ENCODE data around the gene RTP2.
A peak's percentile ranks its signal among the peaks of the same experiment; 100 is the strongest.

Gene RTP2

DNA sequence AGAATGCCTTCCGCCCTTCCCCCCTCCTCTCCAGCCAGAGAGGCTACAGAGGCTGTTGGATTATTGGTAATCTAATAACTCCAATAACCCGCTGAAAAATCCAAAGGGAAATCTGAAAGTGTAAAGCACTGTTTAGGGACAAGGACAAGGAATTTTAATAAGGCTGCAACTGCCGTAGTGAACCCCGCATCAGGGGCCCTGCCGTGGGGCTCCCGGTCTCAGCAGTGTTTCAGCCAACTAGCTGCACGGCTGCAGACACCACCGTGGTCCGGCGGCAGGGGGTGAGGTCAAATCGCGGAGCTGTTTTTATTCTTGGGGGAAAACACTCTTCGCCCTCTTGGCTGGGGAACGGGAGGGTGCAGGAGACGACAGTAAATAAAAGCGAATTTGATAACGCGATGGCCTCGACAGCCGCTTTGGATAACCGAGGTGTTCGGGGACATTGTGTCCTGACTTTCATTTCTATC lies 36.8 kb upstream of the RTP2 start:
- no peak for DNase-seq (ENCODE audit: extremely low read depth in 1 of 2, low read depth in 1 of 2)

DNA sequence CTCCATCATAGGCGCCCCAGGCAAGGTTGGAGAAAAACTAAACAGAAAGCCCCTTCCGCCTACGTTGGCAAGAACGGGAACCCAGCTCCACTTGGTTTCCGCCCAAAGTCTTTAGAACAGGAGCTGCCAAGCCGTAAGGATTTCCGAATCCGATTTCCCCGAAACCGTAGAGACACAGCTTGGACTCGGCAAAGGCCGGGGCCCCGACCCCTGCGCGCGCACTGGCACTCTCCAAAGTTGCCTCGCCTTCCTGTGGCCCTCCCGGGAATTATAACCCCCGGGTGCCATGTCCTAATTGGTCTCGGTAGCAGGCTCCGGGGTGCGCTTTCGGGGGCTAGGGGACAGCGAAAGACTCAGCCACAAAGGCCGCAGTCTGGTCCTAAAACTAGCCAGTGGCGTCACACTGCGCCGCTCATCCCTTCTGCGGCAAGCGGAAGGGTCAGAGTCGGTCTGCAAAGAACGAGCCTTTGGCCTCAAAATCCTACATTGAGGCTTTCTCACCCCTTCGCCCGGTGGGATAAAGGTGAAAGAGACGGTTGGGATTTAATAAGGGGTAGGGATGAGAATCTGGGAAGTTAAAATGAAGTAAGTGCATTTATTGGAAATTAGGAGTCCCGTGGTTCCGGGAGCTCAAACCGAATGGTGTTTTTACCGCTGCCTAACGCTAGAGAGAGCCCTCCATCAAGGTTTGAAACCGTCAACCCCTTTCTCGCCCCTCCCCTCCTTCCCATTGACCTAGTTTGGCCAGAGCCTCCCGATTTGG lies 36.2 kb upstream of the RTP2 start:
- DNase-seq (ENCODE audit: extremely low read depth in 1 of 2, low read depth in 1 of 2) = peak; percentile 23 to 51

DNA sequence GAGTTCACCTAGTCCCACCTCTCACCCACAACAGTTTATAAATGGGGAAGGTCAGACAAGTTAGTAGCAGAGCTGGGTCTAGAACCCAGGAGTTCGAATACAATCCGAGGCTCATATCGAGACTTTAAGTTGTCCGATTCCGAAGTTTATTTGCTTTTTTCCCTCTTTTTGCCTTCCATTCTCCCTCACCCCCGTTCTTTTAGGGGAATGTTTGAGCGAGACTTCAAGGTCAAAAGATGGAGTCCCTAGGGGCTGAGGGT lies 35.6 kb upstream of the RTP2 start:
- no peak for DNase-seq (ENCODE audit: extremely low read depth in 1 of 2, low read depth in 1 of 2)

DNA sequence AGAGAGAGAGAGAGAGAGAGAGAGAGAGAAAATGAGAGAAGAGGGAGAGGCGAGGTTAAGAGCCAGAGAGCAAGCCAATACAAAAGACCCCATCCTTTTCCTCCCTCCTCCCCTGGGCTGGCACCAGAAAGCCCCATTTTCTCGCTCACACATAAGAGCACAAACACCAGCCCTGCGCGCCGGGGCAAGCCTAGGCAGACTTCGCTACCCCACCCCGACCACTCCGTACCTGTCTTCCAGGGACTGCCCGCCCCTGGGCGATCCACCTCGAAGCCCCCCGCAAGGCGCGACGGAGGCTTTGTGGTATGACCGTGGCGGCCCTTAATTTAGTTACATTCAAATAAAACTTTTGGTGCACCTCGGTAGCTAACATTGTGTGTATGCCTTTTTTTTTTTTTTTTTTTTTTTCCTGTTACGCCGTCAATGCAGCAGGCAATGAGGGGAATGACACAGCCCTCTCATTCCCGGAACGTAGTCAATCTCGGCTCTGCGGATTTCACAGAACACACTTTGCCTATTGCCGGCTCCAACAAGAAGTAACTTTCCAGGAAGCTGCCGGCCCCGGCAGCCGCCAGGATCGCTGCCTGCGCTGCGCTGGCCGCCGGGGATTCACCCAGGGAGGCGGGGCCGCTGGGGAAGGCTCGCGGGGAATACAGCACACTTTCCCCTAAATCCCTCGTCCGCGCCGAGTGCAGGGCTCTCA lies 35.2 kb upstream of the RTP2 start:
- peak; percentile 32 to 38 for DNase-seq (ENCODE audit: extremely low read depth in 1 of 2, low read depth in 1 of 2)

DNA sequence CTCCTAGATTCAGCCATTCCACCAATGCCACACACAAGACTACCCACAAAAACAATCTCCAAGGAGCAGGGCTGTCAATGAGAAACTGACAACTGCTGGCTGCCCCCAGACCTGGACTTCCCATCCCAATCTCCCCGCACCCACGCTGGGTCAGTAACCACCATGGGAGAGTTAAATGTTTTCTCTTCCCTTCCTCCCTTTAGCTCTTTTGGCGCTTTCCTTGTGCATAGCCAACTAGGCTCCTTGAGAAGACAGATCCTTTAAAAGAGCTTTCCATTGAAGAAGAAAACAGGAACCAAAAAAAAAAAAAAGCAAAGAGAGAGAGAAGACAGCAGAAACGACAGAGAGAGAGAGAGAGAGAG lies 34.6 kb upstream of the RTP2 start:
- no peak for DNase-seq (ENCODE audit: extremely low read depth in 1 of 2, low read depth in 1 of 2)

DNA sequence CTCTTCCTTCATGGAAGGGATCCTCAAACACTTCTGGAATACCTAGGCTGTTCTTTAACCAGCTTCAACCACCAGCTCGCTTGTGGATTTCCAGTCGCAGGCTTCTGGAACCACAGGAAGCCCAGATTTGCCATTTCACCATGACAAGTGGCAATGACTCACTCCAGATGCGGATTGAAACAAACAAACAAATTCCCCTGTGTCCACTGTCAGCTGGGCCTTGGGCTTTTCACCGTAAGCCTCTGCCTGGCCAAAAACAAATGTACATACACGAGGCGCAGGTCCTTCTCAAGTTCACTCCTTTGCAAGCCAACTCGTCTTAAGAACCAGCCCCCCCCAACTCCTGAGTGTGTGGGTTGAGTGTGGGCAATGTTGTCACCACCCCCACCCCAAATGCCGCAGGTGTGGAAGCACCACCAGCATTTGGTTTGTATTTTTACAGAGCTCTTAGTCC lies 34.1 kb upstream of the RTP2 start:
- DNase-seq (ENCODE audit: extremely low read depth in 1 of 2, low read depth in 1 of 2) = no peak

DNA sequence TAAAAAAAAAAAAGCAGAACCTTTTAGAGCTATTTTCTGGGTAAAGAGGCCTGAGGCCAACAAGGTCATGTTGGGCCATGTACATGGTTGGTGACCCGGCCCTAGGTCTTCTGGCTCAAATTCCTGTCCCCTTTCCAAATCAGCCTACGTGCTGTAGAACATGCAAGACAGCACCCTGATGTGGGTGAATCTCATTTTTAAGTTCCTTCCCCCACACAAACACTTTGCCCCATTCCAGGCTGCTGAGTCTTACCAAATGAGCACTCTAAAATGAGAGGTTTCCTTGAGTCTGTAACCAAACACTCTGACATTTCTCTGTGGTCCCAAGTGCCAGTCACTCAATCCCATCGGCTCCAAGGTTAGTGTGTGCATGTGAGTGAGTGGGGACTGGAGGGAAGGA lies 33.5 kb upstream of the RTP2 start:
- no peak for DNase-seq (ENCODE audit: extremely low read depth in 1 of 2, low read depth in 1 of 2)

DNA sequence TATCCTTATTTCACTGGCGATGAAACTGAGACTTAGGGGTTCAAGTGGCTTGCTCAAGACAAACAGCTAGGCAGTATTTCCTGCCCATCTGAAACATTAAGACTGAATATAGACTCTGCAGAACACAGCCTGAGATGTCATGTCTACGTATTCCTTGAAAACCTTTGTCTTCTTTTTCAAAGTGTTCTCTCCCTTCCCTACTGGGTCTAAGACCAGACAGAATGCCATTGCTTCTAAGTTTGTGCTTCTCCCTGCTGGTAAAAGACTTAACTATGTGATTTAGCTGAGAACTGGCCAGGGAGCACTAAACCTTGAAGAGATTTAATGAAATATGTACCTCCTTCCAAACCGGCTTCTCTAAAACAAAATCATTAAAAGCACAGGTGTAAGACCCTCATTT lies 33.0 kb upstream of the RTP2 start:
- no peak for DNase-seq (ENCODE audit: extremely low read depth in 1 of 2, low read depth in 1 of 2)

DNA sequence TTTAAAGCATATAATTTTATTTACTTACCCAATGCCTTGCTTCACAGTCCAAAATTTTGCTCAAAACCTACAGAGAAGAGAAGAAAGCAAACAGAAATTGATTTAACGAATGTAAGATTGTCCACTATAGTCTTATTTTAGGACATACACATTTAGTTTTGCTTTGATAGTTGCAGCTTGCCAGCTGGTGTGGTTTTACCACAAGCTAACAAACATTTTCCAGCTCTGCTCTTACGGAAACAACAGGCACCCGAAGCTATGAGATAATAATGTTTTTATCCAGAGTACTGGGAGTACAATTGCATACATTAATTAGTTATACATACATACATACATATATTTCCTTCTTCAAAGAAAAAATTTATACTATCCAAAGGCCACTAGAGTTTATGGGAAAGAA lies 32.5 kb upstream of the RTP2 start:
- DNase-seq (ENCODE audit: extremely low read depth in 1 of 2, low read depth in 1 of 2) = no peak

DNA sequence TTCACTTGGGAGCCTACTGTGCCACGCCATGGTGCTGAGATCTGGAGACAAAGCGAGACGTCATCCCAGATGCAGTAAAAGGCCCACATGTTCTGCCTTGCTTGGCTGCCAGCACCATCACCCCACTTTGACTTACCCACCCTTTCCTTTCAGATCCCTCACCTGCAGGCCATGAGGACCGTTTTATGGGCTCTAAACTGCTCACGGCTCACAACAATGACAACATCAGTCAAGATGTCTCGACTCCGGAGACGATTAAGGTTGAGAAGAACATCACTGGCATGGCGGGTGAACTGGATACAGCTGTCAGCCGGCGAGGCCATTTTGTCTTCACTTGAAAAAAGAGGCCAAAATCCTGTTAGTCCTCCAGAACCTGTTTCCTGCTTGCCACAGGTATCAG lies 31.0 kb upstream of the RTP2 start:
- no peak for DNase-seq (ENCODE audit: extremely low read depth in 1 of 2, low read depth in 1 of 2)

DNA sequence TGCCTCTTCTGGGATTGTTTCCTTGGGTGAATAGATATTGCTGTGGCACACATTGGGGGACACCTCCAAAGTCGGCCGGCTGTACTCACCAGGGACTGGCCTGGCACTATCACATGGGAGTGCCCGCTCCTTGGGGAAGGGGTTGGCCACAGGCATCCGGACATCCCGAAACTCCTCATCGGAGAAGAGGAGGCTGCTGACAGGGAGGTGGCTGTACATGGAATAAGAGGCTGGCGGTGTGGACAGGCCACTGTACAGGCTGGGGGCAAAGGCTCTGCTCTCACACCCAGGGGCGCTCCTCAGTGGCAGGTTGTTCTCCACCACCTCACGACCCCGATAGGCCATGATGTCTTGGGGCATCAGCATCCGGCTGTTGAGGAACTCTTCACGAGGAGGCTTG lies 27.2 kb upstream of the RTP2 start:
- no peak for DNase-seq (ENCODE audit: extremely low read depth in 1 of 2, low read depth in 1 of 2)

DNA sequence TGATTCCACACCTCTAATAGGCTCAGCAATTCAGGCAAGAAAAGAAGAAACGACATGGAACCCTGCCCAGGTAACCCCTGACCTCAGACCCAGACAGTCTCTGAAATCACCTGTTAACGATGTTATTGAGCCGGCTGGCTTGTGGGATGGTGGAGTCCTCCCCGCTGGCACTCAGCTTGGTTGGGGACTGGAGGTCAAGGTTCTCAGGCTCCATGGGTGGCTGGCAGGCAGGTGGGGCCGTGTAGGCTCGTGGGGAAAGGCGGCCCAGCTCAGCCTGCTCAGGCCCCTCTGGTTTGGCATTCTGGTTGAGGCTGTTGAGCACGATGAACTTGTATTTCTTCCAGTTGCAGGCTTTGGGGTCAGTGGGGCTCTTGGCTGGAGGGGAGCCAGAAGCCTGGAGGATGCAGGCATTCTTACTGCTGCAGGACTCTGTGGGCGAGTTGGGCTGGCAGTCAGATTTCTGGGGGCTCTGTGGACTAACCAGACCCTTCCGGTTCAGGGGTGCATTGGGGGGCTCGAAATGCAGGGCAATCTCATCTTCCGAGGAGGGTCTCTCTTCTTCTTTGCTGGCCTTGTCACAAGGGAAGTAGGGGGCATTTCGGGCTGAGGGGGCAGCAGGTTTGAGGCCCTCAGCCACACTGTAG lies 26.7 kb upstream of the RTP2 start:
- DNase-seq (ENCODE audit: extremely low read depth in 1 of 2, low read depth in 1 of 2) = no peak

DNA sequence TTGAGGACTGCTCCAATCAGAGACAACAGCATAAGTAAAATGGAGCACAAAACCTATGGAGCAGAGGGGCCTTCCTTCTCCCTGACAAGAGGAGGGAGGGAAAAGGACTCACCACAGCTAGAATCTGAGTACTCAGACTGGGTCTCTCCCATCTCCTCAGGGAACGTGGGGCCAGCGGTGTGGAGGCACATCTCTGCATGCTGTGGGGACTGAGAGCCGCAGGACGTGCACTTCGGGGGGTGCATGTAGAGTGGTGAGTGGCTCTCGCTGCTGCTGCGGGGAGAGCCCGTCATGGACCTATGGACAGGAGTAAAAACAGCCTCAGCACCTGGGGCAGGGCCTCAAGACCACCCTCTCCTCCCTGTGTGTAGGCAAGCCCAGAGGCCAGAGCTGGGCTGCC lies 25.9 kb upstream of the RTP2 start:
- no peak for DNase-seq (ENCODE audit: extremely low read depth in 1 of 2, low read depth in 1 of 2)

DNA sequence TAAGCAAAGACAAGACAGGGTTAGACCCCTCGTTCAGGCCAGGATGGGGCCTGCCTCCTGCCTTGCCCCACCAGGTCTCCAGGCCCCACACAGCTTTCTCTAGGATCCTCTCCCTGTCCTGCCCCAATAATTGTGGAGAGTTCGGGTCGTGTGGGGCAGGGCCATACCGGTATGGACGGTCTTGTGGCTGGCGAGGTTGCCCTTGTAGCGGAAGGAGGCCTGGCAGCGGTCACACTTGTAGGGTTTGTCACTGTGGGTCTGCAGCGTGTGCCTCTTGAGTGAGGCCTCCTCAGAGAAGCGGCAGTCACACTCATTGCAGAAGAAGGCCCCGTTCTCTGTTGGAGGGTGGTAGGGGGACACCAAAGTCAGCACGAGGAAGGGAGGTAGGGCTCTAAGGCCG lies 24.2 kb upstream of the RTP2 start:
- no peak for DNase-seq (ENCODE audit: extremely low read depth in 1 of 2, low read depth in 1 of 2)

DNA sequence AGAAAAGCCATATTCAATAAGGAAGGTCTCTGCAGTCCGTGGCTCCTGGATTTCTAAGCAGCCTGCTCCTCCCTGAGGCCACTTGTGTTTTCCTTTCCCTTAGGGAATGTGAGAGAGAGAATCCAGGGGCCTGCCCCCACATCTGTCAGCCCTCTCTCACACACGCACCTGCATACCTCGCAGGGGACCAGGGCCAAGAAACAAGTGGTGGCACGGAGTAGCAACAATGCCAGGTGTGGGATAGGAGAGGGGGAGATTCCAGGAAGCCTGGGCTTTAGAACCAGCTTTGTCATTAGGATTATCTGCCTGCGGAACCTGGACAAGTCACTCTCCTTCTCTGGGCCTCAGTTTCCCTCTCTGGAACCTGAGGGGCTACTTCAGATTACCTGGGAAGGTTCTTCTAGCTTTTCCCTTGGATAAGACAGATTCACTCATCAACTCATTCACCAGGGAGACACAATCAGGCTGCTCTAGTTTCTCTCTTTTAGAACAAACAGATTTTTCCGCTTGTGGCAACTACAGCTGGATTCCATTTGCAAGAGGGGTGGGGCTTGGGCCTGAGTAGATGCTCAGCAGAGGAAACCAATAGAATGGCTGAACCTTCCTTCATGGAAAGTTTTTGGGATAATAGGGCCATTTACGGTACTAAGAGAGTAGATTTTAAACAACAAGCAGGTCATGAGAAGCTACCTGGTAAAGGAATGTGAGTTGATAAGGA lies 23.5 kb upstream of the RTP2 start:
- no peak for DNase-seq (ENCODE audit: extremely low read depth in 1 of 2, low read depth in 1 of 2)

DNA sequence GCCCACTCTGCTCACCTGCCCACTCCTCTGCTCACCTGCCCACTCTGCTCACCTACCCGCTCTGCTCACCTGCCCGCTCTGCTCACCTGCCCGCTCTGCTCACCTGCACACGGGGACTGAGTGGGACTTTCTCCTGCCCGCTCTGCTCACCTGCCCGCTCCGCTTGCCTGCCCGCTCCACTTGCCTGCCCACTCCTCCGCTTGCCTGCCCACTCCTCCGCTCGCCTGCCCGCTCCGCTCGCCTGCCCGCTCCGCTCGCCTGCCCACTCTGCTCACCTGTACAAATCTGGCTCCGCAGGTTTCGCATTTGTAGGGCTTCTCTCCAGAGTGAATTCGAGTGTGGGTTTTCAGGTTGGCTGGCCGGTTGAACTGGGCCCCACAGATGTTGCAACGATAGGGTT lies 22.9 kb upstream of the RTP2 start:
- DNase-seq (ENCODE audit: extremely low read depth in 1 of 2, low read depth in 1 of 2) = no peak

DNA sequence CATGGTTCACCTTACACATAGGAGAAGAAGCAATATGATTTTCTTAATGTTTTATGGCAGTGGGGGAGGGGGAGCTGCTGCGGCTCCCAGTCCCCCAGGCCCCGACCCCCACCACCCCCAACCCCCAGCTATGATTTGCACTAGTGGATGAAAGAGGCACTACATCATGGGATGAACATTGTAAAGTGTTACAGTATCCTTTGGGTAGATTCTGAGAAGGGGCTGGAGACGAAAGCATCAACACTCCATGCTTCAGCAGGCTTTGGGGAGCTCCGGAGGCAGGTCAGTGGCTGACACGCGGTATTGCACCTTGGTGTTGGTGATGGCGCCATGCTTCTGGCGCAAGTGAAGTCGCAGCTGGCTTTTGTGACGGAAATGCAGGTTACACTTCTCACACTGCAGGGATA lies 19.9 kb upstream of the RTP2 start:
- no peak for DNase-seq (ENCODE audit: extremely low read depth in 1 of 2, low read depth in 1 of 2)

DNA sequence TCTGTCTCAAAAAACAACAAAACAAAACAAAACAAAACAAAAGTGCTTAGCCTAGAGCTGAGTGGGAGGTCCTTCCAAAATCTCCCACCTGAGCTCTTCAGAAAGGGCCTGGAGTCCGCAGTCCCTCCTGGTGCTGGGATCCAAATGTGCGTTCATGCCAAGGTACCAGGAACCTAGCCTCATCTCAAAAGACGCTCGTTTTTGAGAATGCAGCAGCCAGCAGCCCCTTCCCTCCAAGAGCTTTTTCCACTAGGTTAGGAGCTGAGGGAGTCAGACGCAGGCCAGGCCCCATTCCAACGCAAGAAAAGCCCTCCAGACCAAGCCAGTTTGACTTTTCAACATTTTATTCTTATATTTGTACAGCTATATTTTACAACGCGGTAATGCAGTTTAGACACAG lies 18.7 kb upstream of the RTP2 start:
- DNase-seq (ENCODE audit: extremely low read depth in 1 of 2, low read depth in 1 of 2) = no peak

DNA sequence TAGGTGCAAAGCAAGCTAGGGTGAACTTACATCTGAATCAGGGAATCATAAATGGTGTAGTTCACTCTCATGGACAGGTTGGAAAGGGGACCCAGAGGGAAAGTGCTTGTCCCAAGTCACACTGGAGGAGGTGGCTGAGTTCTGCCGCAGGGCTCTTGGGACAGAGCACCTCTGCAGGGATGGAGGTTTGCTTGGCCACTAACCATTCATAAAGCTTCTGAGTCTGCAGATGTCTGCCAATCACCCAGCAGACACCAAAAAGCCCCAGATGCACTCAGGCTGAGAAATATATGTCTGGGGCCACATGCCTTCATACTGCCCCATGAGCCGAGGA lies 17.9 kb upstream of the RTP2 start:
- DNase-seq (ENCODE audit: extremely low read depth in 1 of 2, low read depth in 1 of 2) = no peak

DNA sequence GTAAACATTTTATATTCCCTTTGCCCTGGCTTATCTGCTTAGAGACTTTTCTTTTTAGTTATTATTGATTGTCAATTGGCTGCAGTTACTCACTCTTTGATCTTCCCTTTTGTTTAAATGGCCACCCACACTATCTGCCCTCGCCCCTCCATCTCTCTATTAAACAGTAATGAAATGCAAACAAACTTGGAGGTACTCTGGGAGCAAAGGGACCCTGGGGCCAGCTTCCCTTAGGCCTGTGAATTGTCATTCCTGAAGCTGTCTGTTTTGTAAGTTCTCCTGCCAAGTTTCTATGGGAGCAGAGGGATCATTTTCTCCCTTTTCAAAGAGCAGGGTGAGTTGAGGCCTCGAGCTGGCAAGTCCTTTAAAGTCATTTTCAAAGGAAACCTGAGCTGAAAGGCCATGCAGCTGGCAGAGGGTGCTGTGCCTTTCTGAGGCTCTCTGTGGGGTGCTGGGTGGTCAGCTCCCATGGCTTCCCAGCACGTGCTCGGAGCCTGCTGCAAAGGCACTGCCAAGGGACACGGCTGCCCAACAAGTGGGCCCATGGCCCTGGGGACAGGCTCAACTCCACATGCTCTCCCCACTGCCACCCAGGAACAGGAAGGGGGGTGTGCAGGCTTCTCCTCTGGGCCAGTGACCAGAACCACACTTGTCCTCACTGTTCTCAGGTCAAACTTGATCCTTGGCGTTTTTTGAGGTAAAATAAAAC lies 17.4 kb upstream of the RTP2 start:
- no peak for DNase-seq (ENCODE audit: extremely low read depth in 1 of 2, low read depth in 1 of 2)

DNA sequence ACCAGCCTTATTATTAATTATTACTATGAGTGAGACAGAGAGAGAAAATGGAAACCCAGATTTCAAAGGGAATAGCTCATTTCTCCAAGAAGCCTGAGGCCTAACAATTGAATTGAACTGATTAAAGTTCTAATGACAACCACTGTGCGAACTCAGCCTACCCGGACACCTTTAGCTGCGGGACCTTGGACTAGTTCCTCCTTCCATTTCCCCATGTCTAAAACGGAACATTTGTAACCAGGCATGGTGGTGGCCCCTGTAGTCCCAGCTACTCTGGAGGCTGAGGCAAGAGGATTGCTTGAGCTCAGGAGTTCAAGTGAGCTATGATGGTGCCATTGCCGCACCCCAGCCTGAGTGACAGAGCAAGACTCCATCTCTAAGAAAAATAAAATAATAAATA lies 16.4 kb upstream of the RTP2 start:
- DNase-seq (ENCODE audit: extremely low read depth in 1 of 2, low read depth in 1 of 2) = no peak
